HG02973 (cell line): ENCODE measurements around the gene ZNF451.
A peak's percentile ranks its signal among the peaks of the same experiment; 100 is the strongest.
"Not testable (repeated sequence)": the region's sequence is repeated elsewhere in the genome, so short reads cannot be mapped to it uniquely, and the experiment has no call there.

Experiments used
- ATAC-seq: cut with Tn5 transposase; IDR thresholded peaks from one replicate; pipeline ENCODE4 v1.9.1; 2021; ENCODE audit warnings: moderate library complexity; ENCODE audit not compliant: unreplicated experiment

ZNF451 gene, protein sequence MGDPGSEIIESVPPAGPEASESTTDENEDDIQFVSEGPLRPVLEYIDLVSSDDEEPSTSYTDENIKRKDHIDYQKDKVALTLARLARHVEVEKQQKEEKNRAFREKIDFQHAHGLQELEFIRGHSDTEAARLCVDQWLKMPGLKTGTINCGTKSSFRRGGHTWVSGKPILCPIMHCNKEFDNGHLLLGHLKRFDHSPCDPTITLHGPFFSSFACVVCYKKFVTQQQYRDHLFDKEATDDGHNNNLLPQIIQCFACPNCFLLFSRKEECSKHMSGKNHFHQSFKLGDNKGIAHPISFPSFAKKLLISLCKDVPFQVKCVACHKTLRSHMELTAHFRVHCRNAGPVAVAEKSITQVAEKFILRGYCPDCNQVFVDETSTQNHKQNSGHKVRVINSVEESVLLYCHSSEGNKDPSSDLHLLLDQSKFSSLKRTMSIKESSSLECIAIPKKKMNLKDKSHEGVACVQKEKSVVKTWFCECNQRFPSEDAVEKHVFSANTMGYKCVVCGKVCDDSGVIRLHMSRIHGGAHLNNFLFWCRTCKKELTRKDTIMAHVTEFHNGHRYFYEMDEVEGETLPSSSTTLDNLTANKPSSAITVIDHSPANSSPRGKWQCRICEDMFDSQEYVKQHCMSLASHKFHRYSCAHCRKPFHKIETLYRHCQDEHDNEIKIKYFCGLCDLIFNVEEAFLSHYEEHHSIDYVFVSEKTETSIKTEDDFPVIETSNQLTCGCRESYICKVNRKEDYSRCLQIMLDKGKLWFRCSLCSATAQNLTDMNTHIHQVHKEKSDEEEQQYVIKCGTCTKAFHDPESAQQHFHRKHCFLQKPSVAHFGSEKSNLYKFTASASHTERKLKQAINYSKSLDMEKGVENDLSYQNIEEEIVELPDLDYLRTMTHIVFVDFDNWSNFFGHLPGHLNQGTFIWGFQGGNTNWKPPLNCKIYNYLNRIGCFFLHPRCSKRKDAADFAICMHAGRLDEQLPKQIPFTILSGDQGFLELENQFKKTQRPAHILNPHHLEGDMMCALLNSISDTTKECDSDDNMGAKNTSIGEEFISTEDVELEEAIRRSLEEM

DNA sequence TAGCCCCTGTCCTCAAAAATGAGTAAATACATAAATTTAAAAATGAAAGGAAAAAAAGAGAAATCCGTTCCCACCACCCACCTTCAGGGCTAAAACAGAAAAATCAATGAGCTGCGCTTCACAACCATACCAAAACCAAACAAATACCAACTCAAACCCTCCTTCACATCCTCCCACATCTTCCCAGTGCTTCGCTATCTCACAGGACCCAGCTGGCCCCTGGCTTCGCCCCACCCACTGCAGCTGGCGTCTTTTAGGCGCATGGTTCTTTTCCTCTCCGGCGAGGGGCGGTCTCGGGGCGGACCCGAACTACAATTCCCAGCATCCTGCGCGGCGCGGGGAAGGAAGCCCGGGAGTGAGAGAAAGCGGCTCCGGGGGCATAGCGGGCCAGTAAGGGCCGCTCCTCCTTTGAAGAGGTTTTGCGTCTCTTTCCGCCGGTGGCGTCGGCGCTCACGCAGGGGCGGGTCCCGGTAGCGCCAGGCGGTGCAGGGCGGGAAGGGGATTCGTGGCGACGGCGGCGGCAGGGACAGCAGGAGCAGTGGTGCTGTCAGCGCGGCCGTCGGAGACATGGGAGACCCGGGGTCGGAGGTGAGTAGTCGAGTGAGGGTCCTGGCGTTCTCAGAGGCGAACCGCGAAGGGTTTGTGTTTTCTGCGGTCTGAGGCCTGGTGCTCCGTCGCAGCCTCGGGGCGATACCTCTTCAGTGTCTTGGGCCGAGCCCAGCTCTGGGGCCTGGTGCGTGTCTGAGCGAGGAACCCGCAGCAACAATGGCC is at the start of gene ZNF451:
Gene ZNF451 (plus strand): TSS at position 502 of the 771 bp plus-strand sequence. CDS start 66 bp downstream, at position 568.
- ATAC-seq = peak; percentile 85

DNA sequence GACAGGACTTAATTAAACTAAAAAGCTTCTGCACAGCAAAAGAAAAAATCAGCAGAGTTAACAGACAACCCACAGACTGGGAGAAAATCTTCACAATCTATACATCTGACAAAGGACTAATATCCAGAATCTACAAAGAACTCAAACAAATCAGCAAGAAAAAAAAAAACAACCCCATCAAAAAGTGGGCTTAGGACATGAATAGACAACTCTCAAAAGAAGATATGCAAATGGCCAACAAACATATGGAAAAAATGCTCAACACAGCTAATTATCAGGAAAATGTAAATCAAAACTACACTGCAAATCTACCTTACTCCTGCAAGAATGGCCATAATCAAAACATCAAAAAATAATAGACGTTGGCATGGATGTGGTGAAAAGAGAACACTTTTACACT is 45.9 kb upstream of the ZNF451 start:
- ATAC-seq = not testable (repeated sequence)

DNA sequence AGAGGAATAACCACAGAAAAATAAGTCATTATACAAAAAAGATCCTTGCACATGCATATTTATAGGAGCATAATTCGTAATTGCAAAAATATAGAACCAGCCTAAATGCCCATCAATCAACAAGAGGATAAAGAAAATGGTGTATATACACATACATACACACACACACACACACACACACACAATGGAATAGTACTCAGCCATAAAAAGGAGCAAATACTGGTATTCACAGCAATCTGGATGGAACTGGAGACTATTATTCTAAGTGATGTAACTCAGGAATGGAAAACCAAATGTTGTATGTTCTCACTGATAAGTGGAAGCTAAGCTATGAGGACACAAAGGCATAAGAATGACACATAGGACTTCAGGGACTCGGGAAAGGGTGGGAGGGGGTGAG is 45.4 kb upstream of the ZNF451 start:
- no peak for ATAC-seq

DNA sequence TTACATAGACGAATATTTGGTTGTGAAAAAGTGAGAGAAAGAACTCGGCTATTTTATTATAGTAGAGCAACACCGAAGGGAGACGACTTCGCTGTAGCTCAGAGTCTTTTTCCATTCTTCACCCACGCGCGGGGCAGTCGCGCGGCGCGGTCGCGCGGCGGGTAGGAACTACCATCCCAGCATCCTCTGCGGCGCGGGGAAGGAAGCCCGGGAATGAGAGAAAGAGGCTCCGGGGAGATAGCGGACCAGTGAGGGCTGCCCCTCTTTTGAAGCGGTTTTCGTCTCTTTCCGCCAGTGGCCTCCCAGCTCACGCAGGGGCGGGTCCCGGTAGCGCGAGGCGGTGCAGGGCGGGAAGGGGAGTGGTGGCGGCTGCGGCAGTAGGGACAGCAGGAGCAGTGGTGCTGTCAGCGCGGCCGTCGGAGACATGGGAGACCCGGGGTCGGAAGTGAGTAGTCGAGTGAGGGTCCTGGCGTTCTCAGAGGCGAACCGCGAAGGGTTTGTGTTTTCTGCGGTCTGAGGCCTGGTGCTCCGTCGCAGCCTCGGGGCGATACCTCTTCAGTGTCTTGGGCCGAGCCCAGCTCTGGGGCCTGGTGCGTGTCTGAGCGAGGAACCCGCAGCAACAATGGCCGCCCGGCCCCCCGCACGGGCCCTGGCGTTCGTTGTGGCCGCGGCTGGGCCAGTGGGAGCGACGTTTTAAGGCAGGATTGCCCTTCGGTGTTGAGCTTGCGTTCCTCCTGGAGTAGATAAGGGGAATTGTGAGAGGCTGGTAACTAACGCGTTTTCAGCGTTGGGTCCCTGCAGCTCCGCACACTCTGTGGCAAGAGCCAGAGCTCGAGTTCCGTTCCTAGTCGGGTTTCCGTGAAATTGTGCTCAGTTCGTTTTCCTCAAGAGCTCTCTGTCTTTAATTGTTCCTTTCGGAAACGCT is 43.4 kb upstream of the ZNF451 start, which contains the start of gene KIAA1586:
Gene KIAA1586 (plus strand): TSS at position 362 of the 925 bp plus-strand sequence. CDS start 63 bp downstream, at position 425.
- ATAC-seq = peak; percentile 85

DNA sequence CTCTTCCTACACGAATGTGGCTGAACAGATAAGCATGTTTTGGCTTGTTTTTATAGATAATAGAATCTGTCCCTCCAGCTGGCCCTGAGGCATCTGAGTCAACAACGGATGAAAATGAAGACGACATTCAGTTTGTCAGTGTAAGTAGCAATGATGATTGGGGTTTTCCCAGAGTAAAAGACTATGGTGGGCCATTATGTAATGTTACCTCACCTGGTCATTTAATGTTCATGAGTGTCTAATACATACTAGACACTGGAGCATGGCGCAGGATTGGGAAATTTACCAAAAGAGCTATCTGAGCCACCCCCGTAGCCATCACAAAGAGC is 42.8 kb upstream of the ZNF451 start:
- ATAC-seq = peak; percentile 36

DNA sequence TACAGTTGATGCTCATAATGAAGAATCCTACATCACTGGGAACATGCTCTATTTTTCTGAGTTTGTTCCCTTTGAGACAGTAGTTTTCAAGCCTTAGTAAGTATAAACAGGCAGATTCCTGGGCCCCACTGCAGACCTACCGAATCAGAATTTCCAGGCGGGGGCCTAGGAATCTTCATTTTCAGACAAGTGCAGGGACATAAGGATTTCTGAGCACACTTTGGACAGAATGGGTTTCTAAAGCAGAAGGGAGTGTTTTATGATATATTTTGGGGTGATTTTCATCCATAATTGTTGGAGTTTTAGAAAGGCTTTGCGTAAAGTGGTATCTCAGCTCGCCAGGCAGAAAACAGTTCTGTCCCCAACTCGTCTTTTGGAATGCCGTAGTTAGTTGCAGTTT is 42.1 kb upstream of the ZNF451 start:
- ATAC-seq = not testable (repeated sequence)

DNA sequence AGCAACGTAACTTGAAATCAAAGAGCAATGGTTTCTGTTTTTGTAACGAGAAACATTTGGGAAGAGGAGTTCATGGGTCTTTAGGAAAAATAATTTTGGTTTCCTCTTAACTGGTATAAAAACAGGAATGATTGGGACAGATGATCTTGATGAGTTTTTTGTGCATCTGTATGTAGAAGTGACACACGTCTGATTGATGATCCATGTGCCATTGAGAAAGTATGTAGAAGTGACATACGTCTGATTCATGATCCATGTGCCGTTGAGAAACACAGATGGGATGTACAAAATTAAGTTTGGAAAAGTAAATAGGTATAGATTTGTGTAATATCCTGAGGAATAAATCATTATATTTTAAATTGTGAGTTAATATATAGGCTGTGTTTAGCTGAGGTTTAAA is 41.4 kb upstream of the ZNF451 start:
- ATAC-seq = no peak

DNA sequence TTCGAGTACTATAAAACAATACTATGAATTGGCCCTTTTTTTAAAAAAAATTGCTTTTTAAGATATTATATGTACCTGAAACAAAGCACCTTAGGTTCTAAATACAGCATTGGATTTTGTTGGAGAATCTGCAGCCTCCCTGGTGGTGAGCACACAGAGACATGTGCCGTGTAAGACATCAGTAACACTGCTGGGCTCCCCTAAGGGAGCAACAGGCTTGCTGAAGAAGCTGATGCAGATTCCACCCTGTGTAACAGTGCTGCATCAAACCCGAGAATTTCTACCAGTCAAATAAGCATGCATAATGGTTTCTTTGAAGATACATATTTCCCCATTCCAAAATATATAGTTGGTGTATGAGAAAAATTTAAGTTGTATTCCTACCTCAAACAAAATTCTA is 26.1 kb upstream of the ZNF451 start:
- ATAC-seq = no peak

DNA sequence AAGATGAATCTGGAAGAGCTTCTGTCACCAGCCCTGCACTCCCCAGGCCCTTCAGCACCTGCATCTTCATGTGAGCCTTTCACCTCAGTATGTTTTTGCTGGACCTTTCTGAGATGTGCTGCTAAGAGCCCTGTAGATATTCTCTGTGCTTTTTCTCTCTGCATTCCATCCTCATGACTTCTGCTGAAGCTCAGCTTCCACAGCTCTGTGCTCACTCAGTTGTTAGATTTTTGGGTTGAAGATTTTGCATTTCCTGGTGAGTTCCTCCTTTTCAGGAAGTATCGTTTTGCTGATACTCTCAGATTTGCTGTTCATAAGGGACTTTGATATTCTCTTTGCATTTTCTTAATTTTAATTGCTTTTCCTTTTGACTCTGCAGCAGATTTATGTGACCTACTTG is 25.2 kb upstream of the ZNF451 start:
- no peak for ATAC-seq

DNA sequence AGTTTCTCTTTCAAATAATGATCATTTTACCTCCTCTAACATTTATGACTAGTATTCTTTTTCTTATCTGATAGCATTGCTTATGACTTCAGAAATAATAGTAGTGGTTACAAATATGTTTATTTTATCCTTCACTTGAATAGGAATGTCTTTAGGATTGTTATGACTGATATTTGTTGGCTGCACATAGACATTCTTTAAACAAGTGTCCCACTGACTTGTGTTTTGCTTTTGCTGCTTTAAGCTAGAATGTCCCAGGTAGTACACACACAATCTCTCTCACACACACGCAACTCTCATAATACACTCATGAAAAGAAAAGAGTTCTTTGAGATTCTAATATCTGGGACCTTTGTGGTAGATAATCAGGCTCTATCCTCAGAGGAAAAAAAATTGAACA is 21.9 kb upstream of the ZNF451 start:
- ATAC-seq = no peak

DNA sequence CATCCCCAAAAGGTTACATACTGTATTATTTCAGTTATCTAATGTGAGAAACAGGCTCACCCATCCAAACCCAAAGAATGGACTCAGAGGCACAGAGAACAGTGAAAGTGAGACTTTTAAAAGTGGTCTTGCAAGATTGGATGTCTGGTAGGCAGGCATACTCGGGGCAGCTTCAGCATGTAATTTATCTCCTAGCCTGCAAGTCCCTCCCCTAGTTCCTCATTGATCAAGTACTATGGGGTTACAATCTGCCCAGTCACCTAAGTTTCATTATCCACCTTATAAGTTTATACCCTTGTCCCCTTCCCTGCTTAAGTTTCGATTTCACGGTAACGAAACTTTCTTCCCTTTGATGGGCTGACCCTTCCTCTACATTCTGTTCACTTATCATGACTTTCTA is 20.8 kb upstream of the ZNF451 start:
- ATAC-seq = no peak

DNA sequence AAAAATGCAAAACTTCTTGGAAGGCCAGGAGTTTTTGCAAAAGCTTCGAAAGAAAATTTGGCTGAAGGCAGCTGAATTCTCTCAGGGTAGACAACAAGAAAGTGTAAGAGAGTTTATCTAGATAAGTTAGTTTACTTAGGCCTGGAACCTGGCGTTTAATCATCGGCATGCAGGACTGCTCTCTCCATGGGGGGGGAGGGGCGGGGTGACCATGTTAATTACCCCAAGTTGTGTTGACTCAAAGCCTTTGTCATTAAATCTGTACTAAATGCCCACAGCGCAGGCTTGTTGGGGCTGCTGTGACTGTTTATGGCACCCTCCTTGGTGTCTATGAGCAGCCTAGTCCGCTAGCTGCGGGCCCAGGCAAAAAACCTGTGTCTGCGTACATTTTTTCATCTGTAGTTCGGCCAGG is 20.1 kb upstream of the ZNF451 start:
- no peak for ATAC-seq

DNA sequence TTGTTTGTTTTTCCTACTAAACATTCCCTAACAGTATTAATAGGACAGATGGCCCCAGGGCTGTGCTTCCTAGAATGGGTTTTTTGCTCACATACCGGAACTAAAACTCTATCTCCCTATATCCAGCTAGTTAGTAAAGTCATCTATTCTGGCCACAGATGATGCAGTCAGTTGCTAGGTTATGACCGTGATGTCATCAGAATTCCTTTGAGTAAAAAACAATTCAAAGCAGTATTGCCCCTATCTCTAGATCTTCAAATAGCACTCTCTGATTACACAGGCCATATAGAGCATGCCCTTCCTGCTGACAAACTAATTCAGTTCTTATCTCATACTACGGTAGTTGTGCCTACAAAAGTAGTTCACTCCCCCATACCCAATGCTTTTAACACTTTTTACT is 17.9 kb upstream of the ZNF451 start:
- no peak for ATAC-seq

DNA sequence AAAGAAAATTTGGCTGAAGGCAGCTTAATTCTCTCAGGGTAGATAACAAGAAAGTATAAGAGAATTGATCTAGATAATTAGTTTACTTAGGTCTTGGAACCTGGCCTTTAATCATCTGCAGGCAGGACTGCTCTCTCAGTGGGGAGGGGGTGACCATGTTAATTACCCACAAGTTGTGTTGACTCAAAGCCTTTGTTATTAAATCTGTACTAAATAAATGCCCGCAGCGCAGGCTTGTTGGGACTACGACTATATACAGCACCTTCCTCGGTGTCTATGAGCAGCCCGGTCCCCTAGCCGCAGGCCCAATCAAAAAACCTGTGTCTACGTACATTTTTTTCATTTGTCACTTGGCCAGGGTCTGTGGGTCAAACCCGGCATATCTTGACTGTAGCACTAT is 15.6 kb upstream of the ZNF451 start:
- no peak for ATAC-seq

DNA sequence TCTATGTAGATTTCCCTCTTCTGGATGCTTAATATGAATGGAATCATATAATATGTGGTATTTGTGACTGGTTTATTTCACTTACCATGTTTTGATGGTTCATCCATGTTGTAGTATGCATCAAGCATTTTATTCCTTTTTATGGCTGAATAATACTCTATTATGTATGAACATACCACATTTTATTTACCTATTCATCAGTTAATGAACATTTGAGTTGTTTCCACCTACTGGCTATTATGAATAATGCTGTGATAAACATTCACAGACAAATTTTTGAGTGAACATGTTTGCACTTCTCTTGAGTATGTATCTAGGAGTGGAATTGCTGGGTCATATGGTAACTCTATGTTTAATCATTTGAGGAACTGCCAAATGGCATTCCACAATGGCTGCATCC is 14.9 kb upstream of the ZNF451 start:
- no peak for ATAC-seq

DNA sequence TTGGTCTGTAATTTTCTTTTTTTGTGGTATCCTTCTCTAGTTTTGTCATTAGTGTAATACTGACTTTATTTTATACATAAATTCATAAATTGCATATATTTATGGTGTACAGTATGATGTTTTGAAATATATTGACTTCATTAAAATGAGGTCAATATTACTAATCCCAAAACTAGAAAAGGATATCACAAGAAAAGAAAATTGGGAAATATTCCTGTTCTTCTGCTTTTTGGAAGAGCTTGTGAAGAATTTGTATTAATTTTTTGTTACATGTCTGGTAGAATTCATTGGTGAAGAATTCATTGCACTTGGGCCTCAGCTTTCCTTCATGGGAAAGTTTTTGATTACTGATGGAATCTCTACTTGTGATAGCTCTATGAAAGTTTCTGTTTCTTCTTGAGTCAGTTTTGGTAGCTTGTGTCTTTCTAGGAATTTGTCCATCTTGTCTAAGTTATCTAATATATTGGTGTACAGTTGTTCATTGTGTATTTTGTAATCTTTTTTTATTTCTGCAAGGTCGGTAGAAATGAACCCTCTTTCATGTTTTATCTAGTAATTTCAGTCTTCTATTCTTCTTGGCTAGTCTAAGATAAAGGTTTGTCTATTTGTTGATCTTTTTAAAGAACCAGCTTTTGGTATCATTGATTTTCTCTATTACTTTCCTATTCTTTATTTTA is 11.3 kb upstream of the ZNF451 start:
- no peak for ATAC-seq

DNA sequence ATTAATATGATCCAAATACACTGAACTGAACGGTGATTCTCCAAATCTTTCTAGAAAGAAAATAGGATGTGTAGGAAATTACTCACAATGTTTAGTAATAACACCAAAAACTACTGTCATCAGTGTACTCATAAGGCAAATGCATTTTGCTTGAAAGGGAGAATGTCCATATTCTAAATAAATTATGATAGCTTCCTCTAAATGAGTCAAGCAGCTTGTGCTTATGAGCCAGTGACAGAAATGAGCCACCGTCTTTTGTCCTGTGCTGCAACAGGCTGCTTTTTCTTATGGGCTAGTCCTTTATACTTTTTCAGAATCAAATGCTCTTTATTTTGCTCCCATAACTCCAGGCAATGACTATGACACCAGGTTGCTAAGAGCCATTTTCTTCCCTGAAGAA is 4.5 kb upstream of the ZNF451 start:
- ATAC-seq = no peak

DNA sequence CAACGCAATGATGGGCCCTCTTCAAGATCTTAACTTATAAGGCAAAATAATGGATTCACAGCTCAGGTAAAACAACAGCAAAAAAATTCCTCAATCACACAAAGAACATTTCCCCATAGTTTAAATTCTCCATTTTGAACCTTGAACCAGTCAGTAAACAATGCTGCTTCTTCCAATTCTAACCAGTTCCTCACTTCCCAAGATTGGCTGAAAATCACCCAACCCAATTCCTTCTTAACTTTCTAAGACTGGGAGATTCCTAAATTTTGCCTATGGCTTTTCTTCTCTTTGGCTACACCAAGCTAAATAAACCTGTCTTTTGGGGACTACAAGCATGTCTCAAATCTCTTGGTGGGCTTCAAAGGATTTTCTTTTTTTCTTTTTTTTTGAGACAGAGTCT is 3.1 kb upstream of the ZNF451 start:
- ATAC-seq = no peak

DNA sequence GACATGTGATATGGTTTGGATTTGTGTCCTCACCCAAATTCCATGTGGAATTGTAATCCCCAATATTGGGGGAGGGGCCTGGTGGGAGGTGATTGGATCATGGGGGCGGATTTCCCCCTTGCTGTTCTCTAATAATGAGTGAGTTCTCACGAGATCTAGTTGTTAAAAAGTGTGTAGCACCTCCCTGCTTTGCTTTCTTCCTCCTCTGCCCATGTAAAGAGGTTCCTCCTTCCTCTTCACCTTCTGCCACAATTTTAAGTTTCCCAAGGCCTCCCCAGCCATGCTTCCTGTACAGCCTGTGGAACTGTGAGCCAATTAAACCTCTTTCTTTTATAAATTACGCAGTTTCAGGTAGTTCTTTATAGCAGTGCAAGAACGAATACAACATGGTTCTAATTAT is 2.1 kb upstream of the ZNF451 start:
- ATAC-seq = no peak
